A549 (cell line): ENCODE measurements around the gene PPFIA2.

Experiments used
- BHLHE40 ChIP-seq: IDR thresholded peaks from 2 replicates; pipeline ENCODE4 v1.6.1; 2012; ENCODE audit warnings: low read depth, low read length, inconsistent platforms
- CHD2 ChIP-seq: fragments of 150-350 bp; IDR thresholded peaks from 2 replicates; pipeline ENCODE4 v1.6.1; 2014; ENCODE audit warnings: low read length; ENCODE audit not compliant: partially characterized antibody
- MAZ ChIP-seq: fragments of 150-350 bp; IDR thresholded peaks from 2 replicates; pipeline ENCODE4 v1.6.1; 2014; ENCODE audit warnings: antibody characterized with exemption, low read depth, low read length, borderline replicate concordance
- NR3C1 ChIP-seq: fragments of >200 bp; sonication (Bioruptor Twin); formaldehyde crosslinking; IDR thresholded peaks from 3 replicates; pipeline ENCODE4 v1.6.1; 2017
- POLR2A ChIP-seq: IDR thresholded peaks from 2 replicates; pipeline ENCODE4 v1.6.1; 2012; ENCODE audit warnings: mild to moderate bottlenecking, low read length
- RFX5 ChIP-seq: fragments of 450-650 bp; IDR thresholded peaks from 2 replicates; pipeline ENCODE4 v1.7.1; 2014; ENCODE audit warnings: antibody characterized with exemption, mild to moderate bottlenecking, moderate library complexity
- SMC3 ChIP-seq: fragments of >200 bp; sonication (Bioruptor Twin); formaldehyde crosslinking; IDR thresholded peaks from 3 replicates; pipeline ENCODE4 v1.6.1; 2018; ENCODE audit warnings: inconsistent platforms
- TP53 ChIP-seq: fragments of 250-450 bp; sonication (Bioruptor Pico); IDR thresholded peaks from 2 replicates; pipeline ENCODE4 v1.5.0; 2021; ENCODE audit warnings: mild to moderate bottlenecking, moderate library complexity
- TF ChIP-seq, protein P1 (sequence below): fragments of >200 bp; sonication (Bioruptor Twin); formaldehyde crosslinking; IDR thresholded peaks from 3 replicates; pipeline ENCODE4 v1.5.1; 2016

DNA sequence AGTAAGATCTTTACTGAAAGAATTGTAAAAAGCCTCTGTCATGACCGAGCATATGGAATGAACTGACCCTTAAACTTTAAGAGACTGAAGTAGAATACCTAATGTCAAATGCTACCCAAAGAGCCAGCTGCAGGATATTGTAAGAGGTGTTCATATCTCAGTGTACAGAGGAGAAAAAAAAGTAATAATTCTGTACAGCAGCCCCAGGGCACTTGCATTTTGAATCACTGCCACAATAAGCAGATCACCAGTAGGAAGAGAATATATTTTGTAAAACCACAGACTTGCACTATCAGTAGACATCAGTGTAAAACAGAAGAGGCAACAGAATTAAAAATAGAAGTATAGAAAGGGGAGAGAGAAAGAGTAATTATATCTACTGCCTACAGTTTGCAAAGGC lies 162.6 kb downstream of the PPFIA2 start:
- TF ChIP-seq, protein P1, sequence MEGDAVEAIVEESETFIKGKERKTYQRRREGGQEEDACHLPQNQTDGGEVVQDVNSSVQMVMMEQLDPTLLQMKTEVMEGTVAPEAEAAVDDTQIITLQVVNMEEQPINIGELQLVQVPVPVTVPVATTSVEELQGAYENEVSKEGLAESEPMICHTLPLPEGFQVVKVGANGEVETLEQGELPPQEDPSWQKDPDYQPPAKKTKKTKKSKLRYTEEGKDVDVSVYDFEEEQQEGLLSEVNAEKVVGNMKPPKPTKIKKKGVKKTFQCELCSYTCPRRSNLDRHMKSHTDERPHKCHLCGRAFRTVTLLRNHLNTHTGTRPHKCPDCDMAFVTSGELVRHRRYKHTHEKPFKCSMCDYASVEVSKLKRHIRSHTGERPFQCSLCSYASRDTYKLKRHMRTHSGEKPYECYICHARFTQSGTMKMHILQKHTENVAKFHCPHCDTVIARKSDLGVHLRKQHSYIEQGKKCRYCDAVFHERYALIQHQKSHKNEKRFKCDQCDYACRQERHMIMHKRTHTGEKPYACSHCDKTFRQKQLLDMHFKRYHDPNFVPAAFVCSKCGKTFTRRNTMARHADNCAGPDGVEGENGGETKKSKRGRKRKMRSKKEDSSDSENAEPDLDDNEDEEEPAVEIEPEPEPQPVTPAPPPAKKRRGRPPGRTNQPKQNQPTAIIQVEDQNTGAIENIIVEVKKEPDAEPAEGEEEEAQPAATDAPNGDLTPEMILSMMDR: no peak
- TF ChIP-seq POLR2A (no peak), SMC3 (no peak), MAZ (no peak), TP53 (CRISPR knock-in tag) (no peak), BHLHE40 (no peak), NR3C1 (no peak), CHD2 (no peak), RFX5 (no peak)
